ENCODE results near the gene CPT1C.

Gene CPT1C

GRCh38 chr19:49655570-49656455 lies 35.1 kb upstream of the CPT1C start:
- no peak for TF ChIP-seq GATA1 (IDR thresholded peaks at IDR 0.05; ENCODE audit: low read depth, low read length)
- TF ChIP-seq POLR2A (IDR thresholded peaks at IDR 0.05; ENCODE audit: low read length), result no peak
- DNase-seq, result no peak

GRCh38 chr19:49656456-49657109 lies 34.3 kb upstream of the CPT1C start:
- TF ChIP-seq GATA1 (IDR thresholded peaks at IDR 0.05; ENCODE audit: low read depth, low read length) (no peak), POLR2A (IDR thresholded peaks at IDR 0.05; ENCODE audit: low read length) (no peak)
- no peak for DNase-seq

GRCh38 chr19:49657493-49658138 lies 33.3 kb upstream of the CPT1C start:
- DNase-seq, result no peak
- TF ChIP-seq GATA1 (IDR thresholded peaks at IDR 0.05; ENCODE audit: low read depth, low read length), result no peak
- TF ChIP-seq POLR2A (IDR thresholded peaks at IDR 0.05; ENCODE audit: low read length), result no peak

DNA sequence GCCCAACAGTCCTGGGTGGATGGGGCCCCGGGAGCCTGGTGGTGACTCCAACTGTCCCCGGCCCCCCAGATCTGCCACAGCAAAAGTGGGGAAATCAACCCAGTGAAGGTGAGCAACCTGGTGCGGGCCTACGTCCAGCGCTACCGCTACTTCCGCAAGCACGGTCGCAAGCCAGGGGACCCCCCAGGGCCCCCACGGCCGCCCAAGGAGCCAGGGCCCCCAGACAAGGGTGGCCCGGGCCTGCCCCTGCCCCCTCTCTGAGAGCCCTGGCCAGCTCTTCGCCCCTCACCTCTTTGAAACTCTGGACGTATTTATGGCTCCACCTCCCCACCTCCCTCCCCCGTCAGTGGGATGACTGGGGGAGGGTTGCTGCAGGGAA lies 32.8 kb upstream of the CPT1C start:
- no peak for TF ChIP-seq POLR2A (IDR thresholded peaks at IDR 0.05; ENCODE audit: low read length)
- TF ChIP-seq GATA1 (IDR thresholded peaks at IDR 0.05; ENCODE audit: low read depth, low read length), result no peak
- no peak for DNase-seq

- no peak for DNase-seq
- TF ChIP-seq POLR2A (IDR thresholded peaks at IDR 0.05; ENCODE audit: low read length) (no peak), GATA1 (IDR thresholded peaks at IDR 0.05; ENCODE audit: low read depth, low read length) (no peak)
These were observed 32.1 kb upstream of the CPT1C start for GRCh38 chr19:49658566-49659442.

- TF ChIP-seq GATA1 (IDR thresholded peaks at IDR 0.05; ENCODE audit: low read depth, low read length) (no peak), POLR2A (IDR thresholded peaks at IDR 0.05; ENCODE audit: low read length) (no peak)
These were observed 30.5 kb upstream of the CPT1C start for GRCh38 chr19:49660338-49660961.

GRCh38 chr19:49662011-49662410 lies 28.9 kb upstream of the CPT1C start:
- no peak for DNase-seq
- TF ChIP-seq POLR2A (IDR thresholded peaks at IDR 0.05; ENCODE audit: low read length) (no peak), GATA1 (IDR thresholded peaks at IDR 0.05; ENCODE audit: low read depth, low read length) (no peak)

More at GRCh38 chr19:49660338-49660961, 30.5 kb upstream of the CPT1C start:
- no peak for DNase-seq

DNA sequence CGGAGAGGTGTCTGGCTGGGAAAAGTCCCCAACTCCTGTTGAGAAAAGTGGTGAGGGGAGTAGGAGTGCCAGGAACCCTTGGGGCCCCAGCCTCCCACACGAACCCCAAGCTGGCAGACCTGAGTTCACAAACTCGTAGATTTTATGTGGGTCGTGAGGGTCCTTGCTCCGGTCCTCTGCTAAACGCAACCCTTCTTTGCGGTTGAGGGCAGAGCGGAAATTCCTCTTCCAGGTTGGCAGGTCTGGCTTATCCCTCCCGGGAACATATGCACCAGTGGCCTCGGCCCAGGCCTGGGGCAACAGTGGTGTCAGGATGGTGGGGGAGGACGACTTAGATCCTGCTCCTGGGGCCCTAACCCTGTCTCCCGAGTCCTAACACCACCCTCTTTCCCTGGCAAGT lies 27.7 kb upstream of the CPT1C start:
- no peak for DNase-seq

GRCh38 chr19:49664171-49665035 lies 26.5 kb upstream of the CPT1C start:
- peak; percentile 83 to 92 for DNase-seq
- TF ChIP-seq POLR2A (IDR thresholded peaks at IDR 0.05; ENCODE audit: low read length) (no peak), GATA1 (IDR thresholded peaks at IDR 0.05; ENCODE audit: low read depth, low read length) (no peak)

More for the DNA sequence above, 27.7 kb upstream of the CPT1C start:
- TF ChIP-seq GATA1 (IDR thresholded peaks at IDR 0.05; ENCODE audit: low read depth, low read length) (no peak), POLR2A (IDR thresholded peaks at IDR 0.05; ENCODE audit: low read length) (no peak)

GRCh38 chr19:49665036-49665350 lies 25.9 kb upstream of the CPT1C start:
- DNase-seq, result no peak
- TF ChIP-seq POLR2A (IDR thresholded peaks at IDR 0.05; ENCODE audit: low read length) (no peak), GATA1 (IDR thresholded peaks at IDR 0.05; ENCODE audit: low read depth, low read length) (no peak)

- peak; percentile 98 to 99 for DNase-seq
- TF ChIP-seq POLR2A (IDR thresholded peaks at IDR 0.05; ENCODE audit: low read length), result peak; percentile 80
- TF ChIP-seq GATA1 (IDR thresholded peaks at IDR 0.05; ENCODE audit: low read depth, low read length), result no peak
These were observed 25.4 kb upstream of the CPT1C start, which contains the start of the genes BCL2L12 and IRF3 for GRCh38 chr19:49665351-49666119. Gene BCL2L12, plus strand, starts transcription at chr19:49665933. Its CDS starts 760 bp downstream, at chr19:49666693. Gene IRF3, minus strand, starts transcription at chr19:49665857. Its CDS starts 1,019 bp downstream, at chr19:49664838.

Data from erythroblast (primary cell).